ENCODE measurements around the gene CEMP1. TPM values are rescaled to one million over a fixed set of nuclear protein-coding genes. Genes with fewer than 3 reads are reported as not detected.

Gene CEMP1
- total and polyA plus RNA-seq, 2 donors (not counting 1 experiment from before 2014, with no cell fraction given) = 0.66 to 2.3 TPM

DNA sequence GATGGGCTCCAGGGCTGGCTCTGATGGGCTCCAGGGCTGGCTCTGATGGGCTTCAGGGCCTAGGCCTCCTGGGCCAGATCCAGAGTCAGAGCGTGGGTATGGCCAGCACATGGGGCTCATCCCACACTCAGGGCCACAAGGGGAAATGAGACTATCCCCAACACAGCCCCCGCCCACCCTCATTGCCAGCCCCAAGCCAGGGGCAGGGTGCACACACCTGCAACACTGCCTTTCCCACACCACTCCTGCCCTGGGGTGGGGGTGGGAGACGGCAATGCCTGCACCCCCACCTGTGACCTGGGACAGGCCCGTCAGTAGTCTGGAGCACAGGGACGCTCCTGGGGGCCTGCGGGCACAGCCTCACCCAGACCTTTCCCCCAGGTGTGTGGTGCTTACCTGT, 31.8 kb downstream of the CEMP1 start:
- Histone ChIP-seq H3K27me3 (replicated peaks in 1 of 4; ENCODE audit: control extremely low read depth in 1 of 4, control insufficient read depth in 3 of 4, insufficient read depth in 4 of 4, low read length in 3 of 4) (no peaks in the 10 kb centered on the region), H3K9ac (ENCODE audit: low read length) (no peak overlapping the region), H3K4me2 (replicated peaks; ENCODE audit: low read depth, low read length, poor library complexity, severe bottlenecking) (no peak overlapping the region), H3K79me2 (ENCODE audit: control insufficient read depth, insufficient read depth, low read length) (peaks cover 22% of the 10 kb centered on the region), H3K4me1 (ENCODE audit: control insufficient read depth in 2 of 2, insufficient read depth in 2 of 2, low read length in 2 of 2) (peaks cover 0 to 8% of the 10 kb centered on the region in 2 donors), H4K20me1 (ENCODE audit: control insufficient read depth, insufficient read depth, low read length, poor library complexity, severe bottlenecking) (no peaks in the 10 kb centered on the region), H3K4me3 (ENCODE audit: control extremely low read depth in 1 of 5, extremely low read depth in 1 of 5, insufficient read depth in 1 of 5, low read depth in 2 of 5, low read length in 4 of 5) (no peak overlapping the region), H3K27ac (ENCODE audit: low read length in 2 of 2) (no peak overlapping the region), H2AFZ (ENCODE audit: insufficient read depth, low read depth, low read length, poor library complexity, severe bottlenecking) (no peak overlapping the region), H3K9me3 (ENCODE audit: control extremely low read depth in 1 of 3, control insufficient read depth in 2 of 3, insufficient read depth in 1 of 3, low read length in 2 of 3) (no peaks in the 10 kb centered on the region), H3K36me3 (replicated peaks in 1 of 2; ENCODE audit: control extremely low read depth in 1 of 2, control insufficient read depth in 1 of 2, extremely low read depth in 1 of 2, insufficient read depth in 2 of 2, low read length in 1 of 2) (peaks cover 0 to 4% of the 10 kb centered on the region in 2 experiments)
- POLR2A ChIA-PET = no interaction called here
- 100% methylated on average over 1 of the region's 6 CpGs for WGBS (ENCODE audit: insufficient coverage)
- Mint-ChIP-seq H3K4me1 (peaks cover 2% of the 10 kb centered on the region), H3K27me3 (no peaks in the 10 kb centered on the region), H3K9me3 (ENCODE audit: insufficient read depth) (no peaks in the 10 kb centered on the region), H3K4me3 (no peak overlapping the region), H3K27ac (no peak overlapping the region)
- intact Hi-C loops (cut with micrococcal nuclease) = no loop called here
- ATAC-seq (ENCODE audit: low read depth) (no peak), DNase-seq (no peak)
- CTCF ChIA-PET = interaction anchor here (0.9 to 3.0 kb wide), 5 partner anchors 11 to 306 kb away, joined by 3 to 41 read pairs (median 9); partner anchors contain the start of gene ECI1
- TF ChIP-seq, protein P1, sequence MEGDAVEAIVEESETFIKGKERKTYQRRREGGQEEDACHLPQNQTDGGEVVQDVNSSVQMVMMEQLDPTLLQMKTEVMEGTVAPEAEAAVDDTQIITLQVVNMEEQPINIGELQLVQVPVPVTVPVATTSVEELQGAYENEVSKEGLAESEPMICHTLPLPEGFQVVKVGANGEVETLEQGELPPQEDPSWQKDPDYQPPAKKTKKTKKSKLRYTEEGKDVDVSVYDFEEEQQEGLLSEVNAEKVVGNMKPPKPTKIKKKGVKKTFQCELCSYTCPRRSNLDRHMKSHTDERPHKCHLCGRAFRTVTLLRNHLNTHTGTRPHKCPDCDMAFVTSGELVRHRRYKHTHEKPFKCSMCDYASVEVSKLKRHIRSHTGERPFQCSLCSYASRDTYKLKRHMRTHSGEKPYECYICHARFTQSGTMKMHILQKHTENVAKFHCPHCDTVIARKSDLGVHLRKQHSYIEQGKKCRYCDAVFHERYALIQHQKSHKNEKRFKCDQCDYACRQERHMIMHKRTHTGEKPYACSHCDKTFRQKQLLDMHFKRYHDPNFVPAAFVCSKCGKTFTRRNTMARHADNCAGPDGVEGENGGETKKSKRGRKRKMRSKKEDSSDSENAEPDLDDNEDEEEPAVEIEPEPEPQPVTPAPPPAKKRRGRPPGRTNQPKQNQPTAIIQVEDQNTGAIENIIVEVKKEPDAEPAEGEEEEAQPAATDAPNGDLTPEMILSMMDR (IDR thresholded peaks at IDR 0.05) = no peak
- TF ChIP-seq EZH2 (IDR thresholded peaks at IDR 0.05; ENCODE audit: borderline replicate concordance, insufficient read depth, low read depth, low read length, poor library complexity, severe bottlenecking) = no peak

DNA sequence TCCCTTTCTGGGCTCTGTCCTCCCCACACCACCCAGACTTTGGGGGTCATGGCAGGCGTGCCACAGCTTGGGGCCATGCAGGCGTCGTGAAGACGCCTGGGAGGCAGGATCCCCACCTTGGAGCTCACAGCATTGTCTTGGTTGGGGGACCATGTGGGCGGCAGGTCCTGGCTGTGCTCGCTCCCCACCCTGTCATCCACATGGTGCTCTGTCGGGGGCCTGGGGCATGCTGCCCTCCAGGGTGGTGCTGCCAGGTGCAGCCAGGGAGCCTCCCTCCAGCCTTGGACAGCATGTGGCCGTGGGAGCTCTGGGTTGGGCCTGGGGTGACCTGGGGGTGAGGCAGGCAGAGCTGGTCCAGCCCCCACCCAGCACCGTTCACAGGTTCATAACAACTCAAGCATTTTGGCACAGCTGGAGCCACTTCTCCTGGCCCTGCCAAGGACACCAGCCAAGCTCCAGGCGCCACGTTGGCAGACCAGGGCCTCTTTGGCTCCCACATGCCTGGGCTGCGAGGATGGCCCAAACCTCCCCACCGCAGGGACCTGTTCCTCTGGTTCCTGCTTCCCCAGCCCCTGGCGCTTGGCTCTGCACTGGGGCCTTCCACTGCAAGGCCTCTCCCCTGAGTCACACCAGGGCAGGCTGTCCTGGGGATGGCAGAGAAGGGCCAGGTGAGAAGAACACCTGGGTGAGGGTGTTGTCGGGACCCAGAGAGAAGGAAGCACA, 32.5 kb downstream of the CEMP1 start:
- Mint-ChIP-seq H3K9me3 (ENCODE audit: insufficient read depth) (no peaks in the 10 kb centered on the region), H3K27me3 (no peaks in the 10 kb centered on the region), H3K4me3 (no peak overlapping the region), H3K4me1 (peaks cover 2% of the 10 kb centered on the region), H3K27ac (no peak overlapping the region)
- intact Hi-C loops (cut with micrococcal nuclease) = no loop called here
- DNase-seq = no peak
- H4K20me1 ChIP-seq (ENCODE audit: control insufficient read depth, insufficient read depth, low read length, poor library complexity, severe bottlenecking) = no peaks in the 10 kb centered on the region
- no peak overlapping the region for H3K9ac ChIP-seq (ENCODE audit: low read length)
- POLR2A ChIA-PET = no interaction called here
- no peaks in the 10 kb centered on the region for H3K27me3 ChIP-seq (replicated peaks in 1 of 4; ENCODE audit: control extremely low read depth in 1 of 4, control insufficient read depth in 3 of 4, insufficient read depth in 4 of 4, low read length in 3 of 4)
- CTCF ChIA-PET = interaction anchor here (0.9 to 1.1 kb wide), 2 partner anchors 169 to 304 kb away, joined by 3 read pairs; no protein-coding TSS in a partner anchor
- no peak overlapping the region for H2AFZ ChIP-seq (ENCODE audit: insufficient read depth, low read depth, low read length, poor library complexity, severe bottlenecking)
- no peak overlapping the region for H3K27ac ChIP-seq (ENCODE audit: low read length in 2 of 2)
- peaks cover 0 to 4% of the 10 kb centered on the region in 2 experiments for H3K36me3 ChIP-seq (replicated peaks in 1 of 2; ENCODE audit: control extremely low read depth in 1 of 2, control insufficient read depth in 1 of 2, extremely low read depth in 1 of 2, insufficient read depth in 2 of 2, low read length in 1 of 2)
- TF ChIP-seq, protein P1 (IDR thresholded peaks at IDR 0.05) = no peak
- WGBS (ENCODE audit: insufficient coverage) = 98% methylated on average over 15 of the region's 15 CpGs
- H3K4me3 ChIP-seq (ENCODE audit: control extremely low read depth in 1 of 5, extremely low read depth in 1 of 5, insufficient read depth in 1 of 5, low read depth in 2 of 5, low read length in 4 of 5) = no peak overlapping the region
- H3K9me3 ChIP-seq (ENCODE audit: control extremely low read depth in 1 of 3, control insufficient read depth in 2 of 3, insufficient read depth in 1 of 3, low read length in 2 of 3) = no peaks in the 10 kb centered on the region
- no peak for ATAC-seq (ENCODE audit: low read depth)
- H3K4me1 ChIP-seq (ENCODE audit: control insufficient read depth in 2 of 2, insufficient read depth in 2 of 2, low read length in 2 of 2) = peaks cover 0 to 8% of the 10 kb centered on the region in 2 donors
- H3K4me2 ChIP-seq (replicated peaks; ENCODE audit: low read depth, low read length, poor library complexity, severe bottlenecking) = no peak overlapping the region
- peaks cover 22% of the 10 kb centered on the region for H3K79me2 ChIP-seq (ENCODE audit: control insufficient read depth, insufficient read depth, low read length)
